Chondrocyte (in vitro differentiated cells): ENCODE data around the gene CDKN1C. TPM values are rescaled to one million over a fixed set of nuclear protein-coding genes. Genes with fewer than 3 reads are reported as not detected.

Experiments
- DNase-seq: peaks from one replicate; pipeline ENCODE4 v3.0.0; 2021; ENCODE audit warnings: mixed read lengths, low spot score
- H3K27ac Mint-ChIP-seq: one replicate; pipeline ENCODE4 v1.8.0; 2021; ENCODE audit warnings: mild to moderate bottlenecking, moderate library complexity, mixed read lengths; ENCODE audit not compliant: unreplicated experiment
- H3K27me3 Mint-ChIP-seq: 2 replicates; pipeline ENCODE4 v1.8.0; 2021; ENCODE audit warnings: low read depth, mixed read lengths
- H3K36me3 Mint-ChIP-seq: 2 replicates; pipeline ENCODE4 v1.8.0; 2021; ENCODE audit warnings: low read depth, mixed read lengths
- H3K4me1 Mint-ChIP-seq: 2 replicates; pipeline ENCODE4 v1.8.0; 2021; ENCODE audit warnings: low read depth, mild to moderate bottlenecking, mixed read lengths
- H3K4me3 Mint-ChIP-seq: one replicate; pipeline ENCODE4 v1.8.0; 2021; ENCODE audit warnings: mild to moderate bottlenecking, moderate library complexity, mixed read lengths; ENCODE audit not compliant: unreplicated experiment
- H3K9me3 Mint-ChIP-seq: 2 replicates; pipeline ENCODE4 v1.8.0; 2021; ENCODE audit warnings: low read depth, mixed read lengths
- total RNA-seq: library from RNA; stranded (reverse); gene quantifications from 3 replicates; pipeline ENCODE4 v1.2.1, GENCODE V29; 2021
- TF ChIP-seq, protein P1 (sequence below): fragments of 200-600 bp; sonication (generic); IDR thresholded peaks from 2 replicates; pipeline ENCODE4 v1.5.0; 2021; ENCODE audit warnings: antibody characterized with exemption, mild to moderate bottlenecking, moderate library complexity

CDKN1C gene
- total RNA-seq, 1 donor from 2014 or later, result 14.6 TPM

DNA sequence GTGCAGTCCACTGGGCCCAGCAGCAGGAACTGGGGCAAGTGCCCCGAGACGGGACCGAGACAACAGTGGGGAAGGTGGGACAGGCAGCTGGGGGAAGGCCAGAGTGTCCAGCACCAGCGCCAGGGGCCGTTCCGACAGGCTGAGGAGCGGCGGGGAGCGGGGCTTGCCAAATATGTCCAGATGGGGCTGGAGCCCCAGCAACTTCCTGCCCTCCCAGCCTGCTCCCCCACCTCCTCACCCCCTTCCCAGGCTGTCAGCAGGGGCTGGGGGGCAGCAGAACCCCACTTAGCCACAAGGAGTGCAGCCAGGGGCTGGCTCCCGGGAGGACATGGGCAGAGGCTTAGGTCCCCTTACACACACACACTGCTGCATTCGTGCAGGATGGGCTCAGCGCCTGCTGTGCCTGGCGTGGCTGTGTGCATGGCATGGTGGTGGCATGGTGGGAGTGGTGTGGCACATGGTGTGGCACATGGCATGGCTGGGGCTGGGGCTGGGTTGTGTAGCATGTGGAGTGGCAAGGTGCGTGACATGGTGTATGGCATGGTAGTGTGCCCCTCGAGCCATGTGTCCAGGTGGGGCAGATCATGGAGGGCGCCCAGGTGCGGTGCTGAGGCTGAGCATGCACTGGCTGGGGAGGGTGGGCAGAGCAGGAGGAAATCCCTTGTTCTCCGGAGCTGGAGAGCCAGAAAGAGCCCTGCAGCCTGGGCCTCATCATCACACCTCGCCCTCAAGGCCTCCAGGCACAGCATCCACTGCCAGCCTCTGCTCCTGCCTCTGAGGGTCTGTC is 51.7 kb downstream of the CDKN1C start:
- TF ChIP-seq, protein P1, sequence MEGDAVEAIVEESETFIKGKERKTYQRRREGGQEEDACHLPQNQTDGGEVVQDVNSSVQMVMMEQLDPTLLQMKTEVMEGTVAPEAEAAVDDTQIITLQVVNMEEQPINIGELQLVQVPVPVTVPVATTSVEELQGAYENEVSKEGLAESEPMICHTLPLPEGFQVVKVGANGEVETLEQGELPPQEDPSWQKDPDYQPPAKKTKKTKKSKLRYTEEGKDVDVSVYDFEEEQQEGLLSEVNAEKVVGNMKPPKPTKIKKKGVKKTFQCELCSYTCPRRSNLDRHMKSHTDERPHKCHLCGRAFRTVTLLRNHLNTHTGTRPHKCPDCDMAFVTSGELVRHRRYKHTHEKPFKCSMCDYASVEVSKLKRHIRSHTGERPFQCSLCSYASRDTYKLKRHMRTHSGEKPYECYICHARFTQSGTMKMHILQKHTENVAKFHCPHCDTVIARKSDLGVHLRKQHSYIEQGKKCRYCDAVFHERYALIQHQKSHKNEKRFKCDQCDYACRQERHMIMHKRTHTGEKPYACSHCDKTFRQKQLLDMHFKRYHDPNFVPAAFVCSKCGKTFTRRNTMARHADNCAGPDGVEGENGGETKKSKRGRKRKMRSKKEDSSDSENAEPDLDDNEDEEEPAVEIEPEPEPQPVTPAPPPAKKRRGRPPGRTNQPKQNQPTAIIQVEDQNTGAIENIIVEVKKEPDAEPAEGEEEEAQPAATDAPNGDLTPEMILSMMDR, result no peak
- Mint-ChIP-seq H3K9me3 (peaks cover 8% of the 10 kb centered on the region), H3K36me3 (peaks cover 6% of the 10 kb centered on the region), H3K4me1 (peaks cover 8% of the 10 kb centered on the region), H3K27ac (no peak overlapping the region), H3K27me3 (peaks cover 8% of the 10 kb centered on the region), H3K4me3 (no peak overlapping the region)
- DNase-seq, result no peak

Other genes starting within 250 kb of the CDKN1C start
- 2.5 to 8.5 TPM (median 2.7 TPM) in 3 replicates for gene KCNQ1OT1, start 185.8 kb downstream of the CDKN1C start, total RNA-seq
- gene PHLDA2, start 43.6 kb upstream of the CDKN1C start, total RNA-seq, result 63.9 to 69.0 TPM (median 64.4 TPM) in 3 replicates
- 83.5 to 135 TPM (median 89.5 TPM) in 3 replicates for gene NAP1L4, start 106.6 kb upstream of the CDKN1C start, total RNA-seq
- 49.3 to 106 TPM (median 101 TPM) in 3 replicates for gene CARS1, start 171.6 kb upstream of the CDKN1C start, total RNA-seq